GM04503 (cell line): ENCODE measurements around the gene ARMC5.
"Not testable (repeated sequence)": the region's sequence is repeated elsewhere in the genome, so short reads cannot be mapped to it uniquely, and the experiment has no call there.

ENCODE experiments used
- DNase-seq: peaks from one replicate; pipeline ENCODE4 v3.0.0-alpha.2; 2012; ENCODE audit warnings: low read depth

ARMC5 gene

DNA sequence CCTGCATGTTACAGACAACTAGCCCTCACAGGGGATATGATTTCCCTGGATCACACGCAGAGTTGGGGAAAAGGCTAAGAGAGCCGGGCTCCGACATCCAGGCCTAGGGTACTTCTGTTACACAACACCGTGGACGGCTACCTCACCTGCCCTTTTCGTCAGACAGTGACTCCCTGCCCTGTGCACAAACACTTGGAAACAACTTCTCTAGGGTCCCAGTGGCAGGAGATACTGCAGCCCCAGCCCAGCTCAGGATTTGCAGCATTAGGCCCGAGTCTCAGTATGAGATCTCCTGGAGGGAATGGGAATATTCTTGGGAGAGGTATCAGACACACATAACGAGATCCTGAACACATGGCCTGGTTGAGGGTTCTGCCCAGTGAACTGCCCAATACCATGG, 40.6 kb downstream of the ARMC5 start:
- DNase-seq, result no peak

DNA sequence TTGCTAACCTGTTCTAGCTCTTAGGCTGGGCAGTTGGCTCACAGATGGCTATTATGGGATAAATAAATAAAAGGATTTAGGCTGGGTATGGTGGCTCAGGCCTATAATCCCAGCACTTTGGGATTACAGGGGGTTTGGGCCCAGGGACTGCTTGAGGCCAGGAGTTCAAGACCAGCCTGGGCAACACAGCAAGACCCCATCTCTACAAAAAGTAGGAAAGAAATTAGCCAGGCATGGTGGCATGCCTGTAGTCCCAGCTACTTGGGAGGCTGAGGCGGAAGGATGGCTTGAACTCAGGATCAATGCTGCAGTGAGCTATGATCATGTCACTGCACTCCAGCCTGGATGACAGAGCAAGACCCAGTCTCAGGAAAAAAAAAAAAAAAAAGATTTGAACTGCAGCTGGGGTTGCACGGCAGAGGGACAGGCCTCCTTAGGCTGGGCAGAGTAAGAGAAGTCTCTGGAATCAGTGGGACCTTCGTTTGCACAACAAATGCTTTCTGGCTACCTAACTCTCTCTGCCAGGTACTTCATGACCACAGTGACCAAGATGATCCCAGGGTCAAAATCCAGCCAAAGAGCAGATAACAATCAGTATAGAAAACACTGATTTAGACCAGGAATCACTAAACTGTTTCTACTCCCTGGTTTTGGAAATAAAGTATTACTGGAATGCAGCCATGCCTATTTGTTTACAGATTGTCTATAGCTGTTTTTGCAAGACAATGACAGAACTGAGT, 42.1 kb downstream of the ARMC5 start:
- no peak for DNase-seq

DNA sequence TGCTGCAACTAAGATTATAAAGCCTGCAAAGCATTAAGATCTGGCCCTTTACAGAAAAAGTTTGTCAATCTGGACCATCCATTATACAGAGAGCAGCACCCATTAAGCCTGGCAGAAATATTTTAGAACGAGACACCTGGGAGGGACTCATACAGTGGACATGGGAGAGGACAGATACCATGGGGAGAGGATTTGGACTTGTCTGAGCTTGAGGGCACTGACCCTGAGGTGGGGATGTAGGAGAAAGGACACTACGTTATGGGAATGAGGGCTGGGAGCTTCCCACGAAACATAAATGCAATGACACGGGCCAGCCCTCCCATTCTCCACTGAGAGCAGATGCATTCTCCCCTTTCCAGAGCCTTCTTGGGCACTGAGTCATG, 42.7 kb downstream of the ARMC5 start:
- no peak for DNase-seq

DNA sequence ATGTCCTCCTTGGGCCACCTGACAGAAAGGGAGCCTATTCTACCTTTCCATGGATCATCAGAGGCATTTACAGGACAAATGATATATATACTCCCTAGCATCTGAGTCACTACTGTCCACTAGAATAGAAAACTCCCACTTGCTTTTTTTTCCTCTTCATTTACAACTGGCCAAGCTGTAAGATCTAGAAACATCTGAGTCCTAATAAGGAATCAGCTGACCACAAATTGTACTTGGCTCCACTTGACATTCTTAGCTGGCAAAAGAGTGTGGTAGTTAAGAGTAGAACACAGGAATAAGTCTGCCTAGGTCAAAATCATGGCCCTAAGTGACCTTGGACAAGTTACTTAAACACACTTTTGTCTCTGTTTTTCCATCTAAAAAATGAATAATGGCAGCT, 43.7 kb downstream of the ARMC5 start:
- peak; percentile 50 for DNase-seq

DNA sequence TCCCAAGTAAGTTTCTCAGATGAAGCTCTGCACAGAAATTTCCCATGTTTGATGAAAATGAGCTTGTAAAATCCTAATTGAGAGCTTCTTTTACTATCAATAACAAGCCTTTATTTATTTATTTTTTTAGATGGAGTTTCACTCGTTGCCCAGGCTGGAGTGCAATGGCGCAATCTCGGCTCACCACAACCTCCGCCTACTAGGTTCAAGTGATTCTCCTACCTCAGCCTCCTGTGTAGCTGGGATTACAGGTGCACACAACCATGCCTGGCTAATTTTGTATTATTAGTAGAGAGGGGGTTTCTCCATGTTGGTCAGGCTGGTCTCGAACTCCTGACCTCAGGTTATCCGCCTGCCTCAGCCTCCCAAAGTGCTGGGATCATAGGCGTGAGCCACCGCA, 44.3 kb downstream of the ARMC5 start:
- not testable (repeated sequence) for DNase-seq

DNA sequence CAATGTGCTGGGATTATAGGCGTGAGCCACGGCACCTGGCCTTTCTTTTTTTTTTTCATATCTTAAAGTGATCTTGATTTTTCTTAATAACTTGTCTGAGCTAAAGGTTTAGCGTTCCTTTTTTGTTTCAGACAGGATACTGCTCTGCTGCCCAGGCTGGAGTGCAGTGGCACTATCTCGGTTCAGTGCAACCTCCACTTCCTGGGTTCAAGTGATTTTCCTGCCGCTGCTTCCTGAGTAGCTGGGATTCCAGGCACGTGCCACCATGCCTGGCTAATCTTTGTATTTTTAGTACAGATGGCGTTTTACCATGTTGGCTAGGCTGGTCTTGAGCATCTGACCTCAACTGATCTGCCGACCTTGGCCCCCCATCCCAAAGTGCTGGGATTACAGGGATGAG, 44.9 kb downstream of the ARMC5 start:
- no peak for DNase-seq

DNA sequence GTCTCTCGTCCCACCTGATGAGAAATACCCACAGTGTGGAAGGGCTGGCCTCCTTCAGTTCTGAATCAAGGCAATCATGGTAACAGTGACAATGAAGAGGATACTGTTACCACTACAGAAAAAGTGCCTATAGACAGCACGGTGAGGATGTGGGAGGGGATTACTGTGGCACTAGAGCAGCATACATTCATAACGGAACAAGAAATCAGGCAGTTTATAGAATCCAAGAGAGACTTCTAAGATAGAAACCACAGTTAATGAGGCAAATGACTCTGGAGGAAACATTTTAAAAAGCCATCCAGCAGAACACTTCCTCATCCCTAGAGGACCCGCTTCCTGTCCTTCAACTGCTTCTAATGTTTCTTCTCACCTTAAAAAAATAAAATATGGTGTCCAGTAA, 46.2 kb downstream of the ARMC5 start:
- no peak for DNase-seq

DNA sequence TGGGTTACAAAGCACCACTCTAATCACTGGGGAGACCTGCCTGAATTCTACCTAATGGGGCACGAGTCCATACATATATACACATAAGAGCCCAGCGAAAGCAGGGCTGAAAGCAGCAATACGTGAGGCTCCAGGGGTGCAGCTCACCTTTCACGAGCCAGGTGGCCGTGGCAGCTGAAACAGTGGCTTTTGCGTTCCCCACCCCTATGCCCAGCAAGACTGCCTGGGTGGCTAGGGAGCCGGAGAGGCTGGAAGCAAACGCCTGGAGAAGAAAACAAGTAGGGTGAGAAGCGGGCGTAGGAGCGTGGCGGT, 48.3 kb downstream of the ARMC5 start:
- no peak for DNase-seq

DNA sequence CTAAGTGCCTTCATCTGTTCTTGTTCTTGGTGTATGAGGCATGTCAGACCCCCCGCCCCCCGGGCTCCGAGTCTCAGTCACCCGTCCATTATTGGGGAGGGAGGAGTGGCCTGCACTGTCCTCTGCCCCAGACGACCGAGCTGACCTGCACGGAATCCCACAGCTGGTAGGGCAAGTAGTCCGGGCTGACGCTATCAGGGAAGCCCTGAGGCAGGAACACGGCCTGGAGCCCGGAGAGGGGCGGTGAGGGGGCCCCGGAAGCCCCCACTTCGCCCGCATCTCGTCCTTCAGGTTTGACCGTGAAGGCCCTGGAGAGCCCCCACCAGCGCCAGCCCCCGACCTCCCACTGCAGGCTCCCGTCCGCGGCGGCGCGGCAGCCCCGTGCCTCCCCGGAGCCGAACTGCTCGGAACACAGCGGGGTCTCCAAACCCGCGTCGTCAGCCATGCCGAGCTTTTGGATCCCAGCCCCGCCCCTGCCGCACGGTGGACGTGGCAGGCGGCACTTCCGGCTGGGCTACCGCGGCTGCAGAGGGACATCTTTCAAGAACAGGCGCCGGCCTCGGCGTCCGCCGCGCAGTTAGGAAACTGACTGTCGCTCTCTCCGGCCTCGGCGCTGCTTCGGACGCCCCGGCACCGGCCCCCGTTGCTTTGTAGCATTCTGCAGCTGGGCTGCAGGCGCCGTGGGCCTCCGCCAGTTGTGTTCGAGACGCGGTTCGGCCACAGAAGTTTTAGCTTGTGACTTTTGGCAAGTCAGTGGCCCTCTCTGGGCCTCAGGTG, 48.8 kb downstream of the ARMC5 start, which contains the start of gene RUSF1:
Gene RUSF1 (minus strand): TSS at position 463 of the 777 bp plus-strand sequence. CDS start 18 bp downstream, at position 445.
- DNase-seq, result peak; percentile 49

DNA sequence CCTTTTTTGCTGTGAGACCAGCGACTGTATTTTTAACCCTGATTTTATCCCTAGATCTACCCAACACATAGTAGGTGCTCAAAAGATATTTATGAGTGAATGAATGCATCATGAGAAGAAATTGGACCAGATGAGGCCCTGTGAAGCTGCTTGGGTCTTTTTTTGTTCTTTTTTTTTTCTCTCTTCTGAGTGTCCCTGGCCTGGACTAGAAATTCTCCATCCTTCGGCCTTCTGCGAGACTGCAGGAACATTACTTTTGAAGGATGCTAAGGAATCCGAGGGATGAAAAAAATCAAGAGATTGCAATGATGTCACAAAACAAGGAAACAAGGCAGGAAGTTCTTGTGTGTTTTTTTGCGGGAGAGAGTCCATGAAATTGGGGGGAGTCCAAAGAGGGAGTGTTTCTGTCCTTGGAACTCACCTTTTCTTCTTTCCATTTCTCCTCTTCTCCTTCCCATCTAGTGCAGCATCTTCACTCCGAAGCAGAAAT, 49.5 kb downstream of the ARMC5 start:
- DNase-seq, result peak; percentile 34

DNA sequence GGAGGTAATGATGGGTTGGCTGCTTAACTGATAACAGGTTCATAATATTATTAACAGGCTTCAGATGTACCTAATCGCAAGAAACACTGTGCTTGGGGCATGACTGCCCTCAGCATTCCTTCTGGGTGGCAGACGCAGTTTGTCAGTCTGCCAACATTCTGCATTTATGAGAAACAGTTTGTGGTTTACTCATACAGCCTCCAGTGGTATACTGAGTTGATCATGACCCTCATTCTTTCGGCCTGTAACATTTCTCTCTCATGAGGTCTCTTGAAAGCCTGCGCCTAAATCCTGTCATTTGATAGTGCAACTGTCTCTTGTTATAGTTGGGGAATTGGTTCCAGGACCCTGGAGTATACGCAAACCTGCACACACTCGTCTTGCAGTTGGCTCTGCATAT, 53.8 kb downstream of the ARMC5 start:
- peak; percentile 62 for DNase-seq

DNA sequence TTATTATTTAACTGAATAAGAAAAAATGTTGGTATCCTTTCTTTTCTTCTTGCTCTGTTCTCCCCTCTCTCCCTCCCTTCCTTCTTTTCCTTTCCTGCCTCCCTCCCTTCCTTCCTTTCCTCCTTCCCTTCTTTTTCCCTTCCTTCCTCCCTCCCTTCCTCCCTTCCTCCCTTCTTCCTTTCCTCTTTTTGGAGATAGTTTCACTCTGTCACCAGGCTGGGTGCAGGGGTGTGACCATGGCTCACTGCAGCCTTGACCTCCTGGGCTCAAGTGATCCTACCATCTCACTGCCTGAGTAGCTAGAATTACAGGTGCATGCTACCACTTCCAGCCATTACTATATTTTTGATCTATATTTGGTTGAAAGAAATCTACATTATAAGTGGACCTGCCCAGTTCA, 54.6 kb downstream of the ARMC5 start:
- DNase-seq, result no peak
